Neuron (in vitro differentiated cells): ENCODE results near the gene ARRDC3.

ENCODE experiments used
- H2AFZ ChIP-seq: one replicate; pipeline ENCODE4 v1.6.1; 2013; ENCODE audit warnings: low read depth, mild to moderate bottlenecking, inconsistent platforms, low read length, moderate library complexity
- H3K27me3 ChIP-seq: one replicate; pipeline ENCODE4 v1.6.1; 2013; ENCODE audit warnings: low read length; ENCODE audit not compliant: insufficient read depth
- H3K36me3 ChIP-seq: one replicate; pipeline ENCODE4 v1.6.1; 2013; ENCODE audit warnings: low read length; ENCODE audit not compliant: insufficient read depth
- H3K4me1 ChIP-seq: one replicate; pipeline ENCODE4 v1.6.1; 2013; ENCODE audit warnings: low read length; ENCODE audit not compliant: insufficient read depth
- H3K4me3 ChIP-seq: 2 replicates; pipeline ENCODE4 v1.5.1; 2013; ENCODE audit warnings: mild to moderate bottlenecking, low read length, moderate library complexity
- H3K9me3 ChIP-seq: one replicate; pipeline ENCODE4 v1.6.1; 2013; ENCODE audit warnings: low read length

ARRDC3 gene, protein sequence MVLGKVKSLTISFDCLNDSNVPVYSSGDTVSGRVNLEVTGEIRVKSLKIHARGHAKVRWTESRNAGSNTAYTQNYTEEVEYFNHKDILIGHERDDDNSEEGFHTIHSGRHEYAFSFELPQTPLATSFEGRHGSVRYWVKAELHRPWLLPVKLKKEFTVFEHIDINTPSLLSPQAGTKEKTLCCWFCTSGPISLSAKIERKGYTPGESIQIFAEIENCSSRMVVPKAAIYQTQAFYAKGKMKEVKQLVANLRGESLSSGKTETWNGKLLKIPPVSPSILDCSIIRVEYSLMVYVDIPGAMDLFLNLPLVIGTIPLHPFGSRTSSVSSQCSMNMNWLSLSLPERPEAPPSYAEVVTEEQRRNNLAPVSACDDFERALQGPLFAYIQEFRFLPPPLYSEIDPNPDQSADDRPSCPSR

DNA sequence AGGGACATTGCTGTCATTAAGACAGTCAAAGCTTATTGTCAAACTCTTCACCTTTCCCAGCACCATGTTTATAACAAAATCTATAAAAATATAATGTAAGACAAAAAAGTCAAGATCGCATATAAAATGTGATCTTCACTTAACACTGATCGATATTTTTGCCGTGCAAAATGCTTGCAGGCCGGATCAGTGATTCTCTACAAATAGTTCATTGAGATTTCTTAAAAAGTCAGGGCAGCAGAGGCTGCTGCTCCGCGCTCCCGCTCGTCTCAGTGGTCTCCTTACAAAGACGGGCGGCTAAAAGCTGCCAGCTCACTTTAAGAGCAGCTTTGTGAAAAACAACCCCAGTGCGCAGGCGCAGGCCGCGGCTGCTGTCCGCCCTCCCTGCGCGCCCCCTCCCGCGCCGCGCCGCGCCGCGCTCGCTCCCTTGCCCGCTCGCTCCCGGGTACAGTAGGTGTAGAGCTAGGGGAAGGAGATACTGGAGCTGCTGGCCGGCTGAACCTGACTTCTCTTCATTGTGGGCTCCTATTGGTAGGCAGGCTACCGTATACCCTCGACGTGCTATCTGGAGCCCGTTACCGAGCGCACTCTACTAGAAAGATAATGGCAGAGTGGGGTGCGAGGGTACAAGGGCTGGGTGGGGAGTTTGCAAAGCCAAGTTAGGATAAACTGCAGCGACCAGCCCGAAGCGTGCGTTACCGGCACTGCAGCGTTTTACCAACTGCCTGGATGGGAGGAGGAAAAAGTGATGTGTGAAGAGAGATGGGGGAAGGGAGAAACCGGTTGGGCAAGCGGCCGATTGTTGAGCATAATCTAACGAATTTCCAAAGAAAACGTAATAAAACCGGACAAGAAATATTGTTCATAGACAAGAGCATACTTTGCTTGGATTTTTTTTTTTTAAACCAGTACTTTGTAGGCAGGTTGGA, at the start of gene ARRDC3:
ARRDC3 (minus strand) TSS at position 291 of the 929 bp plus-strand sequence; CDS start at position 66, 225 bp downstream.
- Histone ChIP-seq H3K27me3 (no peaks in the 10 kb centered on the region), H3K9me3 (no peaks in the 10 kb centered on the region), H3K4me3 (peak within 1 kb of the TSS; percentile 90)

DNA sequence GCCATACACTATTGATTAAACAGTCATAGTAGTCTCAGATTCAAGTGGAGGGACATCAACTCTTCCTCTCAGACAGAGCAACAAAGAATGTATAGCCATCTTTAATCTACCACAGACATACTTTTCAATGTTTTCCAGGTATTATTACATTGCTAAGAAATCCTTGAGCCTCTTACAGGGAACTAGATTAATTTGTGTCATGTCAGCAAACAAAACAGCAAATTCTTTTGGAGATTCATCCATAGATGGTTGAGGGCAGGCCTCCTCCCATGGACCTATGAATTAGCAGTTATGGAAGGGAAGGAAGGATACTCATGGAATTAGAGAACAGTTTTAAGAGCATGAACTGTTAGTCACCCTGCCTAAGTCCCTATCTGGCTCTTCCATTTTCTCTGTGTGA, 47.8 kb upstream of the ARRDC3 start:
- H3K4me3 ChIP-seq, result no peak overlapping the region
- no peaks in the 10 kb centered on the region for H3K27me3 ChIP-seq
- no peaks in the 10 kb centered on the region for H3K36me3 ChIP-seq
- H3K9me3 ChIP-seq, result no peaks in the 10 kb centered on the region
- H2AFZ ChIP-seq, result no peak overlapping the region
- H3K4me1 ChIP-seq, result no peaks in the 10 kb centered on the region

More for the DNA sequence above, at the start of gene ARRDC3:
- Histone ChIP-seq H2AFZ (peak within 1 kb of the TSS; percentile 31), H3K36me3 (peaks cover 6% of the 10 kb centered on the region), H3K4me1 (no peaks in the 10 kb centered on the region)

DNA sequence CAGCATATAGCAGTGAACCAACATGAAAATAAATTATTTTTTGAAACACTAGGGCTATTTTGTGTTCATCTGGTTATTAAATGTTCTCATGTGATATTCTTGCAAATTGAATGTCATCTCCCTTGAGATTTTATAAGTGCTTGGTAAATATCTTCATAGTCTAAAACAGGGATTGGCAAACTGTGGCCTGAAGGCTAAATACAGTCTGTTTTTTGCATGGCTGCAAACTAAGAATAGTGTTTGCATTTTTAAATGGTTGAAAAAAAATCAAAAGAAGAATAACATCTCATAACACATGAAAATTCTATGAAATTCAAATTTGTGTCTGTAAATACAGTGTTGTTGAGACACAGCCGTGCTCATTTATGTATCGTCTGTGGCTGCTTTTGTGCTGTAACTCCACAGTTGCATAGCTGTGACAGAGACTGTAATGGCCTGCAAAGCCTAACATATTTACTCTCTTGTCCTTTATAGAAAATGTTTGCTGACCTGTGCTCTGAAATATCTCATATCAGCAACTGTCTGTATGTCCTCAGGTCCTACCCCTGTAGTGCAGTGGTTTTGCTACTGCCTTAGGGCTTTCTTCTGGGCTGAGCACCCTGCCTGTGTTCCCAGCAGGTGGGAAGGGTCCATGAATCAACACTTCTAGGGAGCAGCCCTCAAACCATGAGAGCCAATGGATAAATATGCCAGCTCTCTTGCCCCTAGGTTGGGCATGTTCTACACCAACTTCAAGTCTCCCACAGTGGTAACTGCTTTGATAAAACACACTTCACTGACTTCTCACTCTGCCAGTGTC, 41.7 kb upstream of the ARRDC3 start:
- no peak overlapping the region for H3K4me3 ChIP-seq
- H3K4me1 ChIP-seq, result no peaks in the 10 kb centered on the region
- H2AFZ ChIP-seq, result no peak overlapping the region
- no peaks in the 10 kb centered on the region for H3K27me3 ChIP-seq
- no peaks in the 10 kb centered on the region for H3K36me3 ChIP-seq
- no peaks in the 10 kb centered on the region for H3K9me3 ChIP-seq

DNA sequence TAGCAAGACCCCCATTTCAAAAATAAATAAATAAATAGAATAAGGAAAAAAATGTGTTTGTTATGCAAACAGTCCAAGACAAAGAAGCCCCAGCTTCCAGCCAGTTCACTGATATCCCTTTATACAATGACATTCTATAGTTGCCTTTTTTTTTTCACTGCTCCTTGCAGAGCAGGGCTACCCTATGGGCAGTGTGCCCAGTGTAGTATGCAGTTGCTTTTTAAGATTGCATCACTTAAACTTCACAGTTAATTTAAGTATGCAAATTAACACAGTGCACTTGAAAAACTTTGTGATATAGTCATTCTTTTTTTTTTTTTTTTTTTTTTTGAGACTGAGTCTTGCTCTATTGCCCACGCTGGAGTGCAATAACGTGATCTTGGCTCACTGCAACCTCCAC, 40.8 kb upstream of the ARRDC3 start:
- Histone ChIP-seq H3K36me3 (no peaks in the 10 kb centered on the region), H3K4me1 (no peaks in the 10 kb centered on the region), H3K4me3 (no peak overlapping the region), H3K9me3 (no peaks in the 10 kb centered on the region), H2AFZ (no peak overlapping the region), H3K27me3 (no peaks in the 10 kb centered on the region)

DNA sequence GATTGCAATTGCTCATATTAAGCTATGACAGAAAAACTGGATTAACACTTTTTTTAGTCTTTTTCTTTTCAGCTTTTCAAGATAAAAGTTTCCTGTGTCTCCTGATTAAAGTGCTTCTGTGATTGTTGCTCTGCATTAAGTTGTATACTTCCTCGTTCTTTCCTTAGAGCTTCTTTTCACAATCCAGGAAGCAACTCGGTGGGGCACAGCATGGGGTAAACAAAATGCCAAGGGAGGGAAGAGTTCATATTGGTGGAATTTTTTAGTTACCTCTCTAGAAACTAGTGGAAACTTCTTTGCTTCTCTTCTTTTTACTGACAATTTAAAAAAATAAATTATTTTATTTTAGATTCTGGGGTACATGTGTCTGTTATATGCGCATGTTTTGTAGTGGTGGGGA, 37.8 kb upstream of the ARRDC3 start:
- Histone ChIP-seq H3K4me1 (no peaks in the 10 kb centered on the region), H3K36me3 (no peaks in the 10 kb centered on the region), H3K9me3 (no peaks in the 10 kb centered on the region), H2AFZ (no peak overlapping the region), H3K4me3 (no peak overlapping the region), H3K27me3 (no peaks in the 10 kb centered on the region)

DNA sequence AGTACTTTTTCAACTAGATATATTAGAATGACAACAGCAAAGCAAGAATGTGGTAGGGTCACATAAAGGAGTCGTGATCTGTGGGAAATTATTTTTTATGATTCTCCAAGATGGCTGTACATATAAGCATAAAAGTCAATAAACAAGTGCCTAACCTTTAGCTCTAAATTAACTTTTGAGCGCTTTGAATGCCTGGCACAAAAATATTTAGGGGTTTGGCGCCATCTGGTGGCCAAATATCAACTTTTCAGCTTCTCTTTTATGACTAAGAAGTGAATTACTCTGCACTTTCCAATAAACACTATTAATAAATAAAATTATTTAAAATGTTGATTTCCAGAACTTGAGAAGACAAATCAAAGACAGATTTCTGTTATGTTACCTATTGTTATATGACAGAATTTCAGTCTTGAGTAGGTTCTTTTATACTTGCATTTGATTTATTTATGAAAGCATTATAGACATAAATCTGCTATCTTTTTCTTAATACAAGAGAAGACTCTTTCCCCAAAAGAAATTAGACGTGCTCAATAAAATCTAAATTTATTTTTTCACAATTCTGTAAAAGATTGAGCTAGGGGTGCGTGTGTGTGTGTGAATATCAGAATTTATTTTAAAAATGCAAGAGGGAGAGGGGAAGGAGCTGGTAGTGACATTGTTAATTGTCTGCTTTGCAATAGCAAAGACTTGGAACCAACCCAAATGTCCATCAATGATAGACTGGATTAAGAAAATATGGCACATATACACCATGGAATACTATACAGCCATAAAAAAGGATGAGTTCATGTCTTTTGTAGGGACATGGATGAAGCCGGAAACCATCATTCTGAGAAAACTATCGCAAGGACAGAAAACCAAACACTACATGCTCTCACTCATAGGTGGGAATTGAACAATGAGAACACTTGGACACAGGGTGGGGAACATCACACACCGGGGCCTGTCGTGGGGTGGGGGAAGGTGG, 36.7 kb upstream of the ARRDC3 start:
- no peak overlapping the region for H3K4me3 ChIP-seq
- H3K9me3 ChIP-seq, result no peaks in the 10 kb centered on the region
- no peak overlapping the region for H2AFZ ChIP-seq
- no peaks in the 10 kb centered on the region for H3K36me3 ChIP-seq
- H3K27me3 ChIP-seq, result no peaks in the 10 kb centered on the region
- H3K4me1 ChIP-seq, result no peaks in the 10 kb centered on the region

DNA sequence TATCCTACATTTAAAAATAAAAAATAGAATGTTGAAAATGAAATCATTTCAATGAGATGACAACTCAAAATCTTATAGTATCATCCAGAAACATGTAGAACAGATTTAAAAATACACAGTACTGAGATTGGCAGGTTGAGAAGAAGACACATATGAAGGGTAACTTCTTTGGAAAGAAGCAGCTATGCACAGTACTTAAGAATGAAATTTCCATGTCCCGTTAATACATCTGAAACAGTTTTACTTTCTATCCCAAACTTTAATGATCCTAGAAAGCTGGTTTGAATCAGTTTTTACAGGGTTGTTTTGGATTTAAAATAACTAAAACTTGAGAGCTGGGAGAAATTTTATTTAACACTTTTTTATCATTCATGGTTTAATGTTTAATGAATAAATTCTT, 36.0 kb upstream of the ARRDC3 start:
- Histone ChIP-seq H3K4me3 (no peak overlapping the region), H3K27me3 (no peaks in the 10 kb centered on the region), H2AFZ (no peak overlapping the region), H3K9me3 (no peaks in the 10 kb centered on the region), H3K4me1 (no peaks in the 10 kb centered on the region), H3K36me3 (no peaks in the 10 kb centered on the region)

DNA sequence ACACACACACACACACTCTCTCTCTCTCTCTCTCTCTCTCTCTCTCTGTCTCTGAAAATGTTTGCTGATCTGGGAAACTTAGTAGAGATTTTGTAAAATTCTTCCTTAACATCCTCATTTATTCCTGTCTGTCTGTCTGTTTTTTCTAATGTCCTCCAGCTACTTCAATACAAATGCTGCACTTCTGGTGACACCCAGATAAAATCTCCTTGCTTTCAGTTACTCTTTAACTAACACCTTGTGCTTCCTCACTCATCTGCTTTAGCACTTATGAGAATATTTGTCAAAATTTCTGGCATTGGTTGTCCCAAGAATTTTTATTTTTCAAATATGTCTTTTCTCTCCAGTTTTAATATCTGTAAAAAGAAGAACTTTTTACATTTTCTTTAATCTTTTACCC, 35.0 kb upstream of the ARRDC3 start:
- Histone ChIP-seq H3K4me3 (no peak overlapping the region), H3K27me3 (no peaks in the 10 kb centered on the region), H3K36me3 (no peaks in the 10 kb centered on the region), H3K4me1 (no peaks in the 10 kb centered on the region), H2AFZ (no peak overlapping the region), H3K9me3 (no peaks in the 10 kb centered on the region)

DNA sequence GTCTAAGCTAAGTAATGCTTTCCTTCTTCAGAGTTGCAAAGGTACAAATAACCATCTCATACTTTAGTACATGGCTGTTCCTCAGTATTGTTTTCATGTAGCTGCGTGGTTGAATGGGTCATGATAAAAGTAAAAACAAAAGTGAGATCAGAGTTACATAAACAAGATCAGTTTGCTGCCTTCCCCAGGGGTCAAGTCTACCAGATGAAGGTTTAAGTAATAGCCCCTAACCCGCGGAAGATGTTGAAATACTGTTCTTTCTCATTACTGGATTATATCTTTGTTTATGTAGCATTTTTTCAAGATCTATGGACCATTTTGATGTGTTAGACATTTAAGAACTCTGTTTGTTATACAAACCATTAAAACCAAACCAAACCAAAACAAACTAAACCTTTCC, 34.1 kb upstream of the ARRDC3 start:
- Histone ChIP-seq H3K4me1 (no peaks in the 10 kb centered on the region), H3K27me3 (no peaks in the 10 kb centered on the region), H2AFZ (no peak overlapping the region), H3K36me3 (no peaks in the 10 kb centered on the region), H3K4me3 (no peak overlapping the region), H3K9me3 (no peaks in the 10 kb centered on the region)

DNA sequence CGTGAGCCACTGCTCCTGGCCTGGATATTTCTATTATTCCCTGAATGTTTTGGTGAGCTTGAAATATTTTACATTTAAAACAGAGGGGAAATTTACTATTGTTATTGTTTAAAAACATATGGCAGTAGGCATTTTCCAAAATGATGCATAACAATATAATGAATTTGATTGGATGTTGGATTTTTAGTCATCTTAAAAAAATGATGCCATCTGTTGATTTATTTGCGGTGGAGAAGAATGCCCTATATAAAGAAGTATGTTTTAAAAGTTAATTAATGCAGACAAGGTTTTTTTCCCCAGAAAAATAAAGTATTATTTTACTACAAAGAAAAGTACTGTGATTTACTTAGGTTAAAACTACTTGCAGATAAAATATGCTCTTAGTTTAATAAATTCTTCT, 33.4 kb upstream of the ARRDC3 start:
- H3K27me3 ChIP-seq, result no peaks in the 10 kb centered on the region
- H3K36me3 ChIP-seq, result no peaks in the 10 kb centered on the region
- H2AFZ ChIP-seq, result no peak overlapping the region
- no peaks in the 10 kb centered on the region for H3K9me3 ChIP-seq
- H3K4me3 ChIP-seq, result no peak overlapping the region
- H3K4me1 ChIP-seq, result no peaks in the 10 kb centered on the region

DNA sequence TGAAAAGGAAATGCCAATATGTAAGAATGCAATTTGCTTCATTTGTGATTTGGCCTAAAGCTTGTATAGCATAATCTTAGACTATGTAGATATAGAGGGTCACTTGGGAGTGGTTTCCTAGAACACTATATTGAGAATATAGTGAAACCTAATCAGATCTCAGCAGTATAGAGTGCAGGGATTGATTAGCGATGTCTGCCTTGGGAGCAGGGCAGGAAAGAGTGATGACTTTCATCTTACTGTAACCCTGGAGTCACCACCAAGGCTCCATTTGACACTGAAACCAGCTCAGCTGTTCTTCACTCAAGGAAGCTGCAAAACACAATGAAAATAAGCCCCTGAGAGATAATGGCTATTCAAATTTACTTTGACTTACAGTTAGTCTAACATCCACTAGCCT, 26.2 kb upstream of the ARRDC3 start:
- H3K4me1 ChIP-seq, result no peaks in the 10 kb centered on the region
- H2AFZ ChIP-seq, result no peak overlapping the region
- no peaks in the 10 kb centered on the region for H3K36me3 ChIP-seq
- no peak overlapping the region for H3K4me3 ChIP-seq
- no peaks in the 10 kb centered on the region for H3K27me3 ChIP-seq
- H3K9me3 ChIP-seq, result no peaks in the 10 kb centered on the region

DNA sequence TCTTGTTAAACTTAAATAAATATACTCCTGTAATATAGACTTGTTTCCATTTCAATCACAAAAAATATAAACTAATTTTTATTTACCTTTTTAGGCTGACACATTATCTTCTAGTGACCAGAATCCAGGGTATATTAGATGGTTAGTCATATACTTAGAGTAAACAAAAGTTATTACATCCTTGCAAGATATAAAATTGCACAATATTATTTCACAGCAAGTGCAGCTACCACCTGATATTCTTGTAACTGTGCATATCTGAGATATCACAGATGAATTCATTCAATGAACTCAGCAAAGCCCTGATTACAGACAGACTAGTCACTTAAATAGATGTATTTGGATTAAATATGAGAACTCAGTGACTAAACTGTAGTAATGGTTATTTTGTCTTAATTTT, 25.6 kb upstream of the ARRDC3 start:
- Histone ChIP-seq H3K27me3 (no peaks in the 10 kb centered on the region), H3K9me3 (no peaks in the 10 kb centered on the region), H3K36me3 (no peaks in the 10 kb centered on the region), H3K4me1 (no peaks in the 10 kb centered on the region), H3K4me3 (no peak overlapping the region), H2AFZ (no peak overlapping the region)
